Measurements from ENCODE around the gene ARSB. TPM values are rescaled to one million over a fixed set of nuclear protein-coding genes. Genes with fewer than 3 reads are reported as not detected.
A peak's percentile ranks its signal among the peaks of the same experiment; 100 is the strongest.

ARSB gene
- total RNA-seq, 1 experiment from 2014 or later = 11.4 TPM

DNA sequence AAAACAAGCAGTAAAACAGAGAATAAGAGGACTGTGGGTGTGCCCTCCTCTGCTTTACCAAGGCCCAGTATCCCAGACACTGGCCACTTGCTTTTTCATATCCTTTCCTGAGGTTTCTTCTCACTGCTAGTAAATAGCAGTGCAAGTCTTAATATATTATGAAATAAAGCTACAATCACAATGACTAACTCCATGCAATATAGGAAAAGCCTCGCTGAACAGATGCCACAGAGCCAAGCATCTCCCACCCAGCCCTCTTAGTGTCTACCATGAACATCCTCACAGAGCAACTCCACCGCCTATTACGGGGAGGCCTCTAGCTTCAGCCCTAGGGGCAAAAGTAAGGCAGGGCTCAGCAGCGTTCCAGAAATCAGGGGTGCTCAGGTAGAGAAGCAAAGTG lies 205.8 kb downstream of the ARSB start:
- Histone ChIP-seq H3K56ac (ENCODE audit: insufficient read length, low read depth, low read length) (no peak overlapping the region), H2BK120ac (ENCODE audit: low read depth, low read length, poor library complexity, severe bottlenecking) (no peak overlapping the region), H2BK5ac (ENCODE audit: insufficient read length, low read length) (no peak overlapping the region), H3K9ac (ENCODE audit: extremely low read depth, insufficient read length, low read length) (no peak overlapping the region), H3K79me1 (ENCODE audit: insufficient read depth, low read depth, low read length, poor library complexity, severe bottlenecking) (no peaks in the 10 kb centered on the region), H2BK20ac (ENCODE audit: low read depth, low read length, poor library complexity, severe bottlenecking) (no peak overlapping the region), H3K18ac (ENCODE audit: insufficient read length, low read depth, low read length) (no peak overlapping the region), H2BK15ac (ENCODE audit: low read depth, low read length) (no peak overlapping the region), H4K20me1 (ENCODE audit: control insufficient read depth, insufficient read depth, insufficient read length) (no peaks in the 10 kb centered on the region), H3K27me3 (ENCODE audit: insufficient read depth, low read length) (no peaks in the 10 kb centered on the region), H3K23ac (ENCODE audit: insufficient read length, low read depth, low read length) (no peak overlapping the region), H3K4me2 (ENCODE audit: insufficient read depth, insufficient read length, low read length) (no peak overlapping the region), H2BK12ac (ENCODE audit: insufficient read length, low read depth, low read length) (no peak overlapping the region), H3K79me2 (ENCODE audit: insufficient read depth, low read length) (no peaks in the 10 kb centered on the region), H2AK5ac (ENCODE audit: insufficient read length, low read length) (no peak overlapping the region), H2AFZ (ENCODE audit: low read length) (no peak overlapping the region), H3K9me3 (ENCODE audit: control insufficient read depth, low read depth, low read length) (no peaks in the 10 kb centered on the region), H3T11ph (ENCODE audit: low read length) (no peak overlapping the region), H3K27ac (ENCODE audit: insufficient read length, low read depth, low read length) (no peak overlapping the region), H3K4ac (ENCODE audit: low read depth, low read length) (no peak overlapping the region), H3K4me1 (ENCODE audit: insufficient read depth, low read length) (no peaks in the 10 kb centered on the region), H4K8ac (replicated peaks; ENCODE audit: insufficient read length, low read depth, low read length) (no peak overlapping the region), H4K91ac (ENCODE audit: insufficient read length, low read depth, low read length) (no peak overlapping the region), H3K14ac (ENCODE audit: insufficient read depth, low read length) (no peak overlapping the region), H3K23me2 (ENCODE audit: insufficient read length, low read depth, low read length, poor library complexity, severe bottlenecking) (no peaks in the 10 kb centered on the region), H4K5ac (ENCODE audit: insufficient read length, low read depth, low read length) (no peak overlapping the region)
- no CpG with 5 or more reads among the region's 4 CpGs for WGBS (ENCODE audit: extremely low coverage, insufficient read length, low lambda C conversion rate)
- TF ChIP-seq, protein P1, sequence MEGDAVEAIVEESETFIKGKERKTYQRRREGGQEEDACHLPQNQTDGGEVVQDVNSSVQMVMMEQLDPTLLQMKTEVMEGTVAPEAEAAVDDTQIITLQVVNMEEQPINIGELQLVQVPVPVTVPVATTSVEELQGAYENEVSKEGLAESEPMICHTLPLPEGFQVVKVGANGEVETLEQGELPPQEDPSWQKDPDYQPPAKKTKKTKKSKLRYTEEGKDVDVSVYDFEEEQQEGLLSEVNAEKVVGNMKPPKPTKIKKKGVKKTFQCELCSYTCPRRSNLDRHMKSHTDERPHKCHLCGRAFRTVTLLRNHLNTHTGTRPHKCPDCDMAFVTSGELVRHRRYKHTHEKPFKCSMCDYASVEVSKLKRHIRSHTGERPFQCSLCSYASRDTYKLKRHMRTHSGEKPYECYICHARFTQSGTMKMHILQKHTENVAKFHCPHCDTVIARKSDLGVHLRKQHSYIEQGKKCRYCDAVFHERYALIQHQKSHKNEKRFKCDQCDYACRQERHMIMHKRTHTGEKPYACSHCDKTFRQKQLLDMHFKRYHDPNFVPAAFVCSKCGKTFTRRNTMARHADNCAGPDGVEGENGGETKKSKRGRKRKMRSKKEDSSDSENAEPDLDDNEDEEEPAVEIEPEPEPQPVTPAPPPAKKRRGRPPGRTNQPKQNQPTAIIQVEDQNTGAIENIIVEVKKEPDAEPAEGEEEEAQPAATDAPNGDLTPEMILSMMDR (conservative IDR thresholded peaks at IDR 0.05) = no peak
- peak overlapping the region in 1 of 3 experiments; percentile 30; a peak in 2 of 7 replicates for H3K27ac Mint-ChIP-seq
- no peak for DNase-seq
- peaks cover 9 to 10% of the 10 kb centered on the region in 2 experiments for H3K4me1 Mint-ChIP-seq
- no peaks in the 10 kb centered on the region for H3K9me3 Mint-ChIP-seq
- H3K4me3 Mint-ChIP-seq = no peak overlapping the region
- no peaks in the 10 kb centered on the region for H3K36me3 Mint-ChIP-seq (ENCODE audit: insufficient read depth in 1 of 3, low read depth in 3 of 3)
- H3K27me3 Mint-ChIP-seq (ENCODE audit: low read depth) = no peaks in the 10 kb centered on the region

Measured in H9 (cell line).